Measurements from ENCODE around the gene HTR1B.

Gene HTR1B

DNA sequence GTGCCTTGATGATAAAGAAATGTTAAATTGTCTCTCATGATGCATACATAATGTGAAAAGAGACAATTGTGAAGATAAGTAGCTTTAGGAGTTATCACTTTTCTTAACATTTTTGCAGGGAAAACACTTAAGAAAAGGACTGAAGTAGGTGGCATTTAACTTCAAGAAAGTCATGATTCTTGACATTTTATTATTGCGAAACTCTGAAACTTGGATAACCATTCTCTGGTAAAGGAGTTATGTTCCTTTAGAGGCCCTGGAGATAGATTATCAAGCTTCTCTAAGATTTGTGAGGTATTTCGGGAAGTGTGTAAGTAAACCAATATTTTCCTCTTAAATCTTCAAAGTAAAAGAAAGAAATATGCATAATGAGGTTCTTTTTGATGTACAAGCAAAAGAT is 38.5 kb downstream of the HTR1B start:
- TF ChIP-seq, protein P1, sequence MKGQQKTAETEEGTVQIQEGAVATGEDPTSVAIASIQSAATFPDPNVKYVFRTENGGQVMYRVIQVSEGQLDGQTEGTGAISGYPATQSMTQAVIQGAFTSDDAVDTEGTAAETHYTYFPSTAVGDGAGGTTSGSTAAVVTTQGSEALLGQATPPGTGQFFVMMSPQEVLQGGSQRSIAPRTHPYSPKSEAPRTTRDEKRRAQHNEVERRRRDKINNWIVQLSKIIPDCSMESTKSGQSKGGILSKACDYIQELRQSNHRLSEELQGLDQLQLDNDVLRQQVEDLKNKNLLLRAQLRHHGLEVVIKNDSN (IDR thresholded peaks at IDR 0.05), result no peak
- TF ChIP-seq TAF1 (IDR thresholded peaks at IDR 0.05; ENCODE audit: low read depth) (no peak), TEAD4 (IDR thresholded peaks at IDR 0.05) (no peak), YY1 (IDR thresholded peaks at IDR 0.05; ENCODE audit: low read depth) (no peak), TCF12 (IDR thresholded peaks at IDR 0.05; ENCODE audit: low read depth) (no peak), CREB1 (IDR thresholded peaks at IDR 0.05; ENCODE audit: low read depth) (no peak), EP300 (IDR thresholded peaks at IDR 0.05; ENCODE audit: borderline replicate concordance) (no peak), CEBPB (IDR thresholded peaks at IDR 0.05) (no peak; the same call in 1 of the 2 replicates), RAD21 (IDR thresholded peaks at IDR 0.05; ENCODE audit: low read depth) (no peak), NFIC (IDR thresholded peaks at IDR 0.05) (no peak), EGR1 (IDR thresholded peaks at IDR 0.05) (no peak), FOXM1 (IDR thresholded peaks at IDR 0.05; ENCODE audit: borderline replicate concordance, low read depth) (no peak), ZBTB7A (IDR thresholded peaks at IDR 0.05; ENCODE audit: low read depth) (no peak)
- TF ChIP-seq, protein P2, sequence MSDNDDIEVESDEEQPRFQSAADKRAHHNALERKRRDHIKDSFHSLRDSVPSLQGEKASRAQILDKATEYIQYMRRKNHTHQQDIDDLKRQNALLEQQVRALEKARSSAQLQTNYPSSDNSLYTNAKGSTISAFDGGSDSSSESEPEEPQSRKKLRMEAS (IDR thresholded peaks at IDR 0.05), result no peak
- TF ChIP-seq, protein P3, sequence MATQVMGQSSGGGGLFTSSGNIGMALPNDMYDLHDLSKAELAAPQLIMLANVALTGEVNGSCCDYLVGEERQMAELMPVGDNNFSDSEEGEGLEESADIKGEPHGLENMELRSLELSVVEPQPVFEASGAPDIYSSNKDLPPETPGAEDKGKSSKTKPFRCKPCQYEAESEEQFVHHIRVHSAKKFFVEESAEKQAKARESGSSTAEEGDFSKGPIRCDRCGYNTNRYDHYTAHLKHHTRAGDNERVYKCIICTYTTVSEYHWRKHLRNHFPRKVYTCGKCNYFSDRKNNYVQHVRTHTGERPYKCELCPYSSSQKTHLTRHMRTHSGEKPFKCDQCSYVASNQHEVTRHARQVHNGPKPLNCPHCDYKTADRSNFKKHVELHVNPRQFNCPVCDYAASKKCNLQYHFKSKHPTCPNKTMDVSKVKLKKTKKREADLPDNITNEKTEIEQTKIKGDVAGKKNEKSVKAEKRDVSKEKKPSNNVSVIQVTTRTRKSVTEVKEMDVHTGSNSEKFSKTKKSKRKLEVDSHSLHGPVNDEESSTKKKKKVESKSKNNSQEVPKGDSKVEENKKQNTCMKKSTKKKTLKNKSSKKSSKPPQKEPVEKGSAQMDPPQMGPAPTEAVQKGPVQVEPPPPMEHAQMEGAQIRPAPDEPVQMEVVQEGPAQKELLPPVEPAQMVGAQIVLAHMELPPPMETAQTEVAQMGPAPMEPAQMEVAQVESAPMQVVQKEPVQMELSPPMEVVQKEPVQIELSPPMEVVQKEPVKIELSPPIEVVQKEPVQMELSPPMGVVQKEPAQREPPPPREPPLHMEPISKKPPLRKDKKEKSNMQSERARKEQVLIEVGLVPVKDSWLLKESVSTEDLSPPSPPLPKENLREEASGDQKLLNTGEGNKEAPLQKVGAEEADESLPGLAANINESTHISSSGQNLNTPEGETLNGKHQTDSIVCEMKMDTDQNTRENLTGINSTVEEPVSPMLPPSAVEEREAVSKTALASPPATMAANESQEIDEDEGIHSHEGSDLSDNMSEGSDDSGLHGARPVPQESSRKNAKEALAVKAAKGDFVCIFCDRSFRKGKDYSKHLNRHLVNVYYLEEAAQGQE (IDR thresholded peaks at IDR 0.05; ENCODE audit: low read depth), result no peak

DNA sequence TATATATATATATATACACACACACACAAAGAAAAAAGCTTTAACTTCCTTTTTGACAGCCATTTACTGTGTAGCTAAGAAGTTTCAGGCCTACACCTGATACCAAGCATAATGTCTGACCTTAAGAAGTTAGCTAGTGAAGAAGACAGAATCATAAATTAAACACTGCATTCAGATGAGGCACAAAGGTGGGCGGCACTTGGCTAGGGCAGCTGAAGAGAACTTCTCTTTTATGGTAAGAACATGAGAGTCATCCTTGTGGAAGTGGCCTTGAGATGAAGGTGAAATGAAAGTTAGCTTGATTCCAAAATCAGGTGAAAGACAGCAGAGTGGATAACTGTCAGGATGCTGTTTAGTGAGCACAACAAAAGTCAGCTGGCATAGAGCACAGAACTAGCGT is 46.5 kb downstream of the HTR1B start:
- no peak for TF ChIP-seq YY1 (IDR thresholded peaks at IDR 0.05; ENCODE audit: low read depth)
- TF ChIP-seq TCF12 (IDR thresholded peaks at IDR 0.05; ENCODE audit: low read depth), result no peak
- no peak for TF ChIP-seq EGR1 (IDR thresholded peaks at IDR 0.05)
- TF ChIP-seq FOXM1 (IDR thresholded peaks at IDR 0.05; ENCODE audit: borderline replicate concordance, low read depth), result no peak
- TF ChIP-seq CEBPB (IDR thresholded peaks at IDR 0.05), result no peak
- no peak for TF ChIP-seq NFIC (IDR thresholded peaks at IDR 0.05)
- TF ChIP-seq, protein P2 (IDR thresholded peaks at IDR 0.05), result no peak
- TF ChIP-seq, protein P3 (IDR thresholded peaks at IDR 0.05; ENCODE audit: low read depth), result no peak
- TF ChIP-seq TEAD4 (IDR thresholded peaks at IDR 0.05), result no peak
- TF ChIP-seq TAF1 (IDR thresholded peaks at IDR 0.05; ENCODE audit: low read depth), result no peak

DNA sequence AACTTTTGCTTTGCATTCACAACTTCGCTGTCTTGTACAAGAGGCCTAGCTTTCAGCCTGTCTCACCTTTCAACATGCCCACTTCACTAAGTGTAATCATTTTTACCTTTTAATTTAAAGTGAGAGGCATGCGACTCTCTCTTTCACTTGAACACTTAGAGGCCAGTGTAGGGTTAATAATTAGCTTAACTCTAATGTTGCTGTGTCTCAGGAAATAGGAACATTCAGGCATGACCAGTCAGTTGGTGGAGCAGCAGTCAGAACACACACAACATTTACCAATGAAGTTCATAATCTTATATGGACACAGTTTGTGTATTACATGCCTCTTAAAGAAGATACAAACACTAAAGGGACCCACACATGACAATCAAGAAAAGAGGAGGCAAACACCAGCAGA is 47.6 kb downstream of the HTR1B start:
- no peak for TF ChIP-seq YY1 (IDR thresholded peaks at IDR 0.05; ENCODE audit: low read depth)
- TF ChIP-seq EP300 (IDR thresholded peaks at IDR 0.05; ENCODE audit: borderline replicate concordance), result no peak
- no peak for TF ChIP-seq NFIC (IDR thresholded peaks at IDR 0.05)
- TF ChIP-seq CREB1 (IDR thresholded peaks at IDR 0.05; ENCODE audit: low read depth), result no peak
